ENCODE data around the gene CCR3. TPM values are rescaled to one million over a fixed set of nuclear protein-coding genes. Genes with fewer than 3 reads are reported as not detected.

The CCR3 gene
- total and polyA plus RNA-seq, 2 experiments from 2014 or later = not detected

- H3K27ac Mint-ChIP-seq = no peak overlapping the region
- no peaks in the 10 kb centered on the region for H3F3A ChIP-seq (replicated peaks; ENCODE audit: low read depth)
- H3K9me3 Mint-ChIP-seq = peaks cover 10% of the 10 kb centered on the region
Observed at GRCh38 chr3:46264002-46264401, 21.7 kb downstream of the CCR3 start.

More at GRCh38 chr3:46264002-46264401, 21.7 kb downstream of the CCR3 start:
- Histone ChIP-seq H3K4me1 (ENCODE audit: insufficient read depth) (peaks cover 6% of the 10 kb centered on the region; the same call in 1 of the 2 replicates), H3K4me2 (no peak overlapping the region), H3K4me3 (no peak overlapping the region), H3K79me2 (replicated peaks; ENCODE audit: insufficient read depth) (no peaks in the 10 kb centered on the region), H2AFZ (no peak overlapping the region), H3K9me2 (ENCODE audit: insufficient read depth) (no peaks in the 10 kb centered on the region), H3K27ac (ENCODE audit: low read depth) (no peak overlapping the region), H3K27me3 (ENCODE audit: insufficient read depth) (no peaks in the 10 kb centered on the region), H3K36me3 (ENCODE audit: insufficient read depth) (no peaks in the 10 kb centered on the region), H4K20me1 (replicated peaks; ENCODE audit: insufficient read depth) (no peaks in the 10 kb centered on the region)
- H3K4me3 Mint-ChIP-seq = no peak overlapping the region
- no peak for TF ChIP-seq STAT1 (IDR thresholded peaks at IDR 0.05; ENCODE audit: unreplicated experiment)
- TF ChIP-seq ZNF462 (CRISPR knock-in tag; IDR thresholded peaks at IDR 0.05) = no peak
- TF ChIP-seq CTCF (conservative IDR thresholded peaks at IDR 0.05; ENCODE audit: low read depth in 2 of 2) = no peak
- TF ChIP-seq JUNB (IDR thresholded peaks at IDR 0.05; ENCODE audit: unreplicated experiment) = no peak
- no peak for TF ChIP-seq ETS1 (IDR thresholded peaks at IDR 0.05)
- no peak for TF ChIP-seq EZH2phosphoT487 (IDR thresholded peaks at IDR 0.05; ENCODE audit: unreplicated experiment)
- peaks cover 14% of the 10 kb centered on the region; the same call in 2 of the 3 replicates for H3K4me1 Mint-ChIP-seq
- DNase-seq (ENCODE audit: low spot score) (no peak), ATAC-seq (peak; percentile 82)
- peaks cover 2% of the 10 kb centered on the region for H3K27me3 Mint-ChIP-seq (ENCODE audit: insufficient read depth, low read depth, poor library complexity)
- H3K36me3 Mint-ChIP-seq (ENCODE audit: low read depth) = peaks cover 8% of the 10 kb centered on the region; the same call in 2 of the 3 replicates
